Activated CD8-positive, alpha-beta T cell treated with anti-CD3 and anti-CD28 coated beads for 36 hours (primary cell): ENCODE results near the gene ZSCAN10. TPM values are rescaled to one million over a fixed set of nuclear protein-coding genes. Genes with fewer than 3 reads are reported as not detected.
A peak's percentile ranks its signal among the peaks of the same experiment; 100 is the strongest.

Experiments used
- ATAC-seq: fragments of 200-7000 bp; cut with Tn5 transposase; one replicate; pipeline ENCODE4 v1.10.0; 2021; ENCODE audit warnings: mild to moderate bottlenecking, moderate library complexity
- CTCF ChIA-PET: fragments of 350-600 bp; sonication (Branson Sonifier 250); formaldehyde crosslinking; loops from one replicate; lab custom pipeline; 2021; ENCODE audit warnings: antibody characterized with exemption; lab: Charles Lee
- POLR2A ChIA-PET: fragments of 350-600 bp; sonication (Branson Sonifier 250); formaldehyde crosslinking; loops from one replicate; lab custom pipeline; 2021; ENCODE audit warnings: antibody characterized with exemption; lab: Charles Lee
- DNase-seq: peaks from one replicate; pipeline ENCODE4 v3.0.0-alpha.2; 2020
- H3K27ac Mint-ChIP-seq: one replicate; pipeline ENCODE4 v1.8.0; 2021; ENCODE audit warnings: mild to moderate bottlenecking, mixed read lengths
- H3K27me3 Mint-ChIP-seq: one replicate; pipeline ENCODE4 v1.8.0; 2021; ENCODE audit warnings: mixed read lengths
- H3K36me3 Mint-ChIP-seq: one replicate; pipeline ENCODE4 v1.8.0; 2021; ENCODE audit warnings: low read depth, mixed read lengths
- H3K4me1 Mint-ChIP-seq: one replicate; pipeline ENCODE4 v1.8.0; 2021; ENCODE audit warnings: low read depth, mixed read lengths
- H3K4me3 Mint-ChIP-seq: one replicate; pipeline ENCODE4 v1.8.0; 2021; ENCODE audit warnings: mild to moderate bottlenecking, moderate library complexity, mixed read lengths
- H3K9me3 Mint-ChIP-seq: one replicate; pipeline ENCODE4 v1.8.0; 2021; ENCODE audit warnings: mixed read lengths
- CTCF ChIP-seq: fragments of 200-600 bp; IDR thresholded peaks from one replicate; pipeline ENCODE4 v1.8.0; 2022; ENCODE audit warnings: antibody characterized with exemption, mild to moderate bottlenecking
- intact Hi-C: fragments of 100-400 bp; cut with micrococcal nuclease; formaldehyde crosslinking; loops from one replicate; pipeline ENCODE4 v1.10.0; 2022
- total RNA-seq, 2 experiments: library from RNA; stranded (reverse); gene quantifications; one replicate each; pipeline ENCODE4 v1.2.3, GENCODE V29; 2021

Gene ZSCAN10
- total RNA-seq, 2 experiments from 2014 or later = 0.09 to 0.25 TPM

DNA sequence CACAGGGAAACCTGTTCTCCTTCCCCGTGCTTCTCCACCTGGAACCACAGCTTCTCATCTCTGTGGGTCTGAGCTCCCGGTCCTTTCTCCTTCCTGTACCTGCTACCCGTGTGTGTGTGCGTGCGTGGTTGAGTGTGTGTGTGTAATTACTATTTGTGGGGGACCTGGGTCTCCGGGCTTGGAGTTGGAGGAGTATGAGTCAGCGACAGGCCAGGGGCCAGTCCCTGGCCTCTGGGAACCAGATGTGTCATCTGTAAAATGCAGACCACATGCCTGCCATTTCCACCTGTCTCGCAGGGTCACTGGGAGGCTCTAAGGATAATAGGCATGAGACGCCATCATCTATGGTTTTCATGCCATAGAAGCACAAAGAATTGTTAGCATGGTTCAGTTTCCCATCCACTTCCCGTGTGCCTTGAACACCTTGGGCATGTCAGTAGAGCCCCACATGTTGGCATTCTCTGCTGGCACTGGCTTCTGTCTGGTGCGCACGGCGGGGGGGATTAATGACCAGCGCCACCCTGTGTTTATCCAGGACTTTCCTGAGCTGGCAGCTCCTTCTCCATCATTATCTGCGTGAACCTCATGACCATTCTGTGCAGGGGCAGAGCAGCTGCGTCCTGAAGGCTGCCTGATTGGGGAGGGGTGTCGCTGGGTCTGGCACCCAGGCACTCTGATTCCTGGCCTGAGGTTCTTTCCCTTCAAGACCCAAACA, 14.8 kb upstream of the ZSCAN10 start:
- Mint-ChIP-seq H3K36me3 (no peaks in the 10 kb centered on the region), H3K27me3 (peaks cover 8% of the 10 kb centered on the region), H3K27ac (no peak overlapping the region), H3K9me3 (no peaks in the 10 kb centered on the region), H3K4me3 (no peak overlapping the region), H3K4me1 (no peaks in the 10 kb centered on the region)
- intact Hi-C loops = no loop called here
- POLR2A ChIA-PET = interaction anchor here (0.7 to 2.3 kb wide), 3 partner anchors 13 to 37 kb away, joined by 4 to 6 read pairs (median 4); no protein-coding TSS in a partner anchor
- ATAC-seq = no peak
- no peak for TF ChIP-seq CTCF
- CTCF ChIA-PET = interaction anchor here (0.9 to 23.9 kb wide), 3 partner anchors 16 to 55 kb away, joined by 3 to 376 read pairs (median 4); partner anchors contain the start of gene ZNF213
- DNase-seq = no peak

DNA sequence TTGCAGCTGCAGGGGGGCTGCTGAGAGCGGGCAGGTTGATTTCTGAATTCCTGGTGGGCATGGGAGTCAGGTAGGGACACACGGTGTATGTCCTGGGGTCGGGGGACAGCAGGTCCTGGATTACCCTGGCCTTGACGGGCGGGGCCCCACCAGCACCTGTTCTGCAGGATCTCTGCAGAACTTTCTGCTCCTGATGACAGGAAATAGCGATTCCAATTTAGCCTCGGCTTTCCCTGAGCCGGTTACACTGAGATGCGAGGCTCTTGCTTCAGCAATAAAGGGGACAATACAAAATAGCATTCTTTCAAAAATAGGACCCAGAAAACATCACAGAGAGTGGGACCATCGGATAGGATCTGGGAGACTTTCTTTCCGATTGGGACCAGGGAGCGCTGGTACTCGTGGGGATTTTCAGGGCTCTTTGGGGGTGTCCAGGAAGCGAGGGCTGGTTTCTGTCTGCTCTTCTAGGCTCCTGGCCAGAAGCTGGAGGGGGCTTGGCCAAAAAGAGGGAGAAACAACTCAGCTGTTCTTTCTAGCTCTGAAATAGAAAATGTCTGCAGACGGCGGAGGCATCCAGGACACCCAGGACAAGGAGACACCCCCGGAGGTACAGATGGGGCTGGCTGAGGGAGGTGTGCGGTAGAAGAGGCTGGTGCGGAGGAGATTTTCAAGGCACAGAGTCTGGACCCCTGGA, 13.9 kb upstream of the ZSCAN10 start:
- H3K4me1 Mint-ChIP-seq = no peaks in the 10 kb centered on the region
- TF ChIP-seq CTCF = no peak
- CTCF ChIA-PET = interaction anchor here (0.9 to 23.9 kb wide), 3 partner anchors 17 to 54 kb away, joined by 3 to 376 read pairs (median 6); partner anchors contain the start of gene ZNF213
- H3K9me3 Mint-ChIP-seq = no peaks in the 10 kb centered on the region
- POLR2A ChIA-PET = interaction anchor here (0.7 to 2.3 kb wide), 3 partner anchors 12 to 36 kb away, joined by 4 to 6 read pairs (median 4); no protein-coding TSS in a partner anchor
- H3K27ac Mint-ChIP-seq = no peak overlapping the region
- no peak overlapping the region for H3K4me3 Mint-ChIP-seq
- H3K27me3 Mint-ChIP-seq = peaks cover 8% of the 10 kb centered on the region
- no peak for ATAC-seq
- H3K36me3 Mint-ChIP-seq = no peaks in the 10 kb centered on the region
- no peak for DNase-seq
- intact Hi-C loops = no loop called here

GRCh38 chr16:3112058-3112880, 13.2 kb upstream of the ZSCAN10 start, which contains the start of gene ZNF205:
Gene ZNF205, plus strand, starts transcription at chr16:3112586. Its CDS starts 845 bp downstream, at chr16:3113431.
- Mint-ChIP-seq H3K27me3 (peaks cover 8% of the 10 kb centered on the region), H3K4me1 (peaks cover 2% of the 10 kb centered on the region), H3K27ac (no peak within 1 kb of the TSS), H3K9me3 (no peaks in the 10 kb centered on the region), H3K36me3 (no peaks in the 10 kb centered on the region), H3K4me3 (no peak within 1 kb of the TSS)
- intact Hi-C loops = no loop called here
- ATAC-seq (no peak), DNase-seq (no peak)
- ChIA-PET CTCF (interaction anchor here (2.1 to 23.9 kb wide), 2 partner anchors 16 to 18 kb away, joined by 6 to 376 read pairs; partner anchors contain the start of gene ZNF213), POLR2A (interaction anchor here (0.6 to 2.3 kb wide), 2 partner anchors 15 to 931 kb away, joined by 3 to 6 read pairs; no protein-coding TSS in a partner anchor)
- TF ChIP-seq CTCF = no peak

DNA sequence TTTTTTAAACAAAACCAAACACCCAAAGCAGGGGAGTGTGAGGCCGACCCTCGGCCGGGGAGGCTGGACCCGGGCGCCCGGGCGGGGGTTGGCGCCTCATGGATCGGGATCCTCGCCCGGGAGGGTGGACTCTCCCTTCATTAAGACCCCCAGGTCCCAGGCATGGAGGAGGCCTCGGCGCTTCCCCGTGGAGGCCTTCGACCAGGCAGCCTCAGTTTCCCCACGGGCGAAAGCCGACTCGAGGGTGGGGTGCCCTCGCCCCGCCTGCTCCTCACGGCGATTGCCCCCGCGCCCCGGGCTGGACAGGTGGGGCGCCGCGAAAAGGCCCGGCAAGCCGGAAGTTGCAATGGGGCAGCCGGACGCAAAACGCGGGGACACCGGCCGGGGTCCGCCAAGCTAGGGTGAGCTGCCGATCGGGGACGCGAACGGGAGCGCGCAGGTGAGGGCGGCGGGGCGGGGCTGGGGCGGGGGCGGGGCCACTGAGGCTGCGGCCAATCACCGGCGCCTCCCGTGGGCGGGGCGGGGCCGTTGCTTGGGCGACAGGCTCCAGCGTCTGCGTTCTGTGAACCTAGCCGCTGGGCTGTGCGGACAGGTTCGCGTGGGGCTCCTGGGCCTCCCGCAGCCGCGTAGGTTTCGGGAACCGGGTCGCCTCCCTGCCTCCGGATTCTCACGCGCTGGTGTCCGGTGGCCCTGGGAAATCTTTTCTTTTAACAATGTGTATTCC, 7.3 kb upstream of the ZSCAN10 start:
- no peaks in the 10 kb centered on the region for H3K36me3 Mint-ChIP-seq
- no peaks in the 10 kb centered on the region for H3K9me3 Mint-ChIP-seq
- intact Hi-C loops = loop anchor here (5.0 kb wide), 1 partner anchor 51 kb away; no protein-coding TSS in a partner anchor

More for the DNA sequence above, 7.3 kb upstream of the ZSCAN10 start:
- DNase-seq (peak; percentile 96), ATAC-seq (peak; percentile 96)
- Mint-ChIP-seq H3K4me1 (peaks cover 13% of the 10 kb centered on the region), H3K27me3 (no peaks in the 10 kb centered on the region), H3K4me3 (peak overlapping the region; percentile 79), H3K27ac (peak overlapping the region; percentile 92)
- ChIA-PET POLR2A (interaction anchor here (0.9 to 1.2 kb wide), 3 partner anchors 11 to 29 kb away, joined by 3 to 5 read pairs (median 4); no protein-coding TSS in a partner anchor), CTCF (interaction anchor here (1.1 to 23.9 kb wide), 5 partner anchors 24 to 60 kb away, joined by 3 to 376 read pairs (median 4); partner anchors contain the start of gene ZNF213)
- no peak for TF ChIP-seq CTCF
